Stimulated activated CD8-positive, alpha-beta memory T cell treated with anti-CD3 and anti-CD28 coated beads, Interleukin-12 subunit alpha, Interleukin-12 subunit beta, amount 100 ng/mL, for 4 hours (primary cell): ENCODE results near the gene TSHZ2.
"Not testable (repeated sequence)": the region's sequence is repeated elsewhere in the genome, so short reads cannot be mapped to it uniquely, and the experiment has no call there.

Experiments used
- DNase-seq: peaks from one replicate; pipeline ENCODE4 v3.0.0-alpha.2; 2020; ENCODE audit warnings: low read depth

Gene TSHZ2

GRCh38 chr20:53453076-53453475 is 480.9 kb downstream of the TSHZ2 start:
- DNase-seq, result no peak

DNA sequence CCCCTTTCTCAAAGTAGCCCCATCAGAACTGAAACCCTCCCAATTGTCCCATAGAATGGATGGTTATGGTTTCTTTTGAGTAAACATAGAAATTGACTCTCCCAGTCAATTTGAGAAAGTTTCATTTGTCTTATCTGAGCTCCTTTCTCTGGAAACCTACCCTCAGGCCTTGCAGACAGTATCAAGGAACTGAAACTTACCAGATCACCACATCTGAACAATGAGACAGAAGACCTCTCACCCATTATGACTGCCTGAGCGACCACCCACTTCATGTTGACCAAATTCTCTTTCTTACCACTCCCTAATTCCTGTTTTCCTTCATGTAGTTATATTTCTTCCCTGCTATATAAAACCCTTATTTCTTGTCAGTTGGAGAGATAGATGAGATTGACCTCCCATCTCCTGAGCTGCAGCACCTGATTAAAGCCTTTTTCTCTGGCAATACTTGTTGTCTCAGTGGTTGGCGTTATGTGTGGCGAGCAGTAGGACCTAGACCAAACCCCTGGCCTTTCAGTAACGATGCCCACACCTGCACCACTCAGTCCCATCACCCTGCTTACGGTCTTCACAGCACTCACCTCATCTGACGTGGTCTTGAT is 482.6 kb downstream of the TSHZ2 start:
- DNase-seq, result no peak

- DNase-seq, result no peak
These were observed 491.2 kb downstream of the TSHZ2 start for GRCh38 chr20:53463101-53463972.

- DNase-seq, result no peak
These were observed 494.1 kb downstream of the TSHZ2 start for GRCh38 chr20:53466279-53466678.

- DNase-seq, result no peak
These were observed 496.4 kb downstream of the TSHZ2 start for GRCh38 chr20:53468587-53468986.

GRCh38 chr20:53472859-53473258 is 500.7 kb downstream of the TSHZ2 start:
- DNase-seq, result not testable (repeated sequence)

GRCh38 chr20:53480913-53481312 is 508.8 kb downstream of the TSHZ2 start:
- no peak for DNase-seq

- no peak for DNase-seq
These were observed 515.5 kb downstream of the TSHZ2 start for GRCh38 chr20:53487461-53488200.

- no peak for DNase-seq
These were observed 516.7 kb downstream of the TSHZ2 start for GRCh38 chr20:53488775-53489272.

DNA sequence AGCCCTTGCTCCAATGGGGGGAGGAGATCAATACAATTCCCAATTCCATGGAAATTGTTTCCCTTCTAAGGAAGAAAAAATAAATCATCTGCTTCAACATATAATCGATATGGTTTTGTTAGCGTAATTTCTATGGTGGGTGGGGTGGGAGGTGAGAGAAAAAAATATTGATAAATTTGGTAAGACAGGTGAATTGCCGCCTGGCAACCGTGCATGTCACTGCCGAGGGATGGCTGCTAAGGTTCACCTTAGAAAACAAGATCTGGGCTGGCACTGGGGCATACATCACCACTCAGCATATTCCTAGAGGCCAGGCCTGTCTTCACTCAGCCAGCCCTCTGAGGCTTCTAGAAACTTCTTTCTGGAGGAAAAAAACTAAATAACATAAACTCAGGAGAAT is 517.4 kb downstream of the TSHZ2 start:
- no peak for DNase-seq

GRCh38 chr20:53490620-53491019 is 518.5 kb downstream of the TSHZ2 start:
- DNase-seq, result no peak

GRCh38 chr20:53491462-53491861 is 519.3 kb downstream of the TSHZ2 start:
- DNase-seq, result no peak

- no peak for DNase-seq
These were observed 520.1 kb downstream of the TSHZ2 start for GRCh38 chr20:53492212-53492611.

- DNase-seq, result no peak
These were observed 521.2 kb downstream of the TSHZ2 start for GRCh38 chr20:53493311-53493857.

GRCh38 chr20:53494753-53495152 is 522.6 kb downstream of the TSHZ2 start:
- no peak for DNase-seq

GRCh38 chr20:53495398-53496092 is 523.4 kb downstream of the TSHZ2 start:
- DNase-seq, result no peak

- DNase-seq, result no peak
These were observed 525.1 kb downstream of the TSHZ2 start for GRCh38 chr20:53497246-53497645.

DNA sequence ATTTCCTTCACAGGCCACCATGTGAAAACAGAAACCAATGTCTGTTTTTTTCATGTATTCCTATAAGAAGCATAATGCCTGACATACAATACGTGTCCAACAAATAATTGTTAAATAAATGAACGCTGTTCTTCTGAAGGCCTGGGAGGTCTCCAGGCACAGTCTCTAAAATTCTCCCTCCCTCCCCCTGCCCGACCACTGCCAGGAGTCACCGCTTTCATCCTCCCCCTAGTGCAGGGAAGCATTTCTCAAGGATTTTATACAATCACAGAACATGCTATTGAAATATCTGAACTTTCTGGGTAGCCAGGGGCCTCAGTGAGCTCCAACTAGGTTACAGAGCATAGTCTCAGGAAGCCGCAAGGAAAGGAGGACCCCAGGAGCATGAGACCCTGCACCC is 526.2 kb downstream of the TSHZ2 start:
- no peak for DNase-seq

GRCh38 chr20:53500651-53501050 is 528.5 kb downstream of the TSHZ2 start:
- DNase-seq, result no peak

GRCh38 chr20:53502820-53503219 is 530.7 kb downstream of the TSHZ2 start:
- DNase-seq, result no peak

- no peak for DNase-seq
These were observed 531.4 kb downstream of the TSHZ2 start for GRCh38 chr20:53503517-53503919.

DNA sequence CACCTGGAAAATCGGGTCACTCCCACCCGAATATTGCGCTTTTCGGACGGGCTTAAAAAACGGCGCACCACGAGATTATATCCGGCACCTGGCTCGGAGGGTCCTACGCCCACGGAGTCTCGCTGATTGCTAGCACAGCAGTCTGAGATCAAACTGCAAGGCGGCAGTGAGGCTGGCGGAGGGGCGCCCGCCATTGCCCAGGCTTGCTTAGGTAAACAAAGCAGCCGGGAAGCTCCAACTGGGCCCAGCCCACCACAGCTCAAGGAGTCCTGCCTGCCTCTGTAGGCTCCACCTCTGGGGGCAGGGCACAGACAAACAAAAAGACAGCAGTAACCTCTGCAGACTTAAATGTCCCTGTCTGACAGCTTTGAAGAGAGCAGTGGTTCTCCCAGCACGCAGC is 531.9 kb downstream of the TSHZ2 start:
- DNase-seq, result not testable (repeated sequence)
